ENCODE results near the gene PRSS21.

- TF ChIP-seq, protein P1, sequence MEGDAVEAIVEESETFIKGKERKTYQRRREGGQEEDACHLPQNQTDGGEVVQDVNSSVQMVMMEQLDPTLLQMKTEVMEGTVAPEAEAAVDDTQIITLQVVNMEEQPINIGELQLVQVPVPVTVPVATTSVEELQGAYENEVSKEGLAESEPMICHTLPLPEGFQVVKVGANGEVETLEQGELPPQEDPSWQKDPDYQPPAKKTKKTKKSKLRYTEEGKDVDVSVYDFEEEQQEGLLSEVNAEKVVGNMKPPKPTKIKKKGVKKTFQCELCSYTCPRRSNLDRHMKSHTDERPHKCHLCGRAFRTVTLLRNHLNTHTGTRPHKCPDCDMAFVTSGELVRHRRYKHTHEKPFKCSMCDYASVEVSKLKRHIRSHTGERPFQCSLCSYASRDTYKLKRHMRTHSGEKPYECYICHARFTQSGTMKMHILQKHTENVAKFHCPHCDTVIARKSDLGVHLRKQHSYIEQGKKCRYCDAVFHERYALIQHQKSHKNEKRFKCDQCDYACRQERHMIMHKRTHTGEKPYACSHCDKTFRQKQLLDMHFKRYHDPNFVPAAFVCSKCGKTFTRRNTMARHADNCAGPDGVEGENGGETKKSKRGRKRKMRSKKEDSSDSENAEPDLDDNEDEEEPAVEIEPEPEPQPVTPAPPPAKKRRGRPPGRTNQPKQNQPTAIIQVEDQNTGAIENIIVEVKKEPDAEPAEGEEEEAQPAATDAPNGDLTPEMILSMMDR (IDR thresholded peaks at IDR 0.05) = no peak
- no peak for TF ChIP-seq POLR2A (IDR thresholded peaks at IDR 0.05)
Observed at GRCh38 chr16:2769675-2770056, 47.4 kb upstream of the PRSS21 start.
